Stimulated activated naive B cell treated with anti-CD40 and anti-IgM and Interleukin-4, amounts not matched to agents 10 μg/mL and 1 μg/mL and 100 μg/mL, for 72 hours (primary cell): ENCODE measurements around the gene FHIT.

Source experiments
- ATAC-seq, 2 donors: fragments of 150-1000 bp; cut with Tn5 transposase; replicated peaks; 2 replicates each; pipeline ENCODE4 v1.10.0; 2021; ENCODE audit warnings: moderate library complexity in 1 of 2
- DNase-seq: peaks from one replicate; pipeline ENCODE4 v3.0.0; 2021
- H3K27ac Mint-ChIP-seq: one replicate; pipeline ENCODE4 v1.8.0; 2022; ENCODE audit warnings: mild to moderate bottlenecking, mixed read lengths
- H3K27me3 Mint-ChIP-seq, 2 donors: one replicate each; pipeline ENCODE4 v1.8.0; 2022; ENCODE audit warnings: mixed read lengths in 2 of 2
- H3K36me3 Mint-ChIP-seq, 2 donors: one replicate each; pipeline ENCODE4 v1.8.0; 2022; ENCODE audit warnings: mixed read lengths in 2 of 2, mild to moderate bottlenecking in 1 of 2
- H3K4me1 Mint-ChIP-seq, 2 donors: one replicate each; pipeline ENCODE4 v1.8.0; 2022; ENCODE audit warnings: mixed read lengths in 2 of 2, mild to moderate bottlenecking in 1 of 2
- H3K4me3 Mint-ChIP-seq, 2 donors: one replicate each; pipeline ENCODE4 v1.8.0; 2022; ENCODE audit warnings: mild to moderate bottlenecking in 2 of 2, mixed read lengths in 2 of 2, moderate library complexity in 1 of 2
- H3K9me3 Mint-ChIP-seq, 2 donors: one replicate each; pipeline ENCODE4 v1.8.0; 2022; ENCODE audit warnings: mixed read lengths in 2 of 2, mild to moderate bottlenecking in 1 of 2

FHIT gene

GRCh38 chr3:60754617-60755016, 496.6 kb downstream of the FHIT start:
- no peak overlapping the region for H3K4me3 Mint-ChIP-seq
- no peaks in the 10 kb centered on the region for H3K27me3 Mint-ChIP-seq
- DNase-seq (no peak), ATAC-seq (no peak)
- no peak overlapping the region for H3K27ac Mint-ChIP-seq
- H3K9me3 Mint-ChIP-seq, result peaks cover 11 to 13% of the 10 kb centered on the region in 2 donors
- H3K4me1 Mint-ChIP-seq, result peaks cover 10 to 12% of the 10 kb centered on the region in 2 donors
- H3K36me3 Mint-ChIP-seq, result peaks cover 1 to 6% of the 10 kb centered on the region in 2 donors

GRCh38 chr3:60752809-60753208, 498.4 kb downstream of the FHIT start:
- Mint-ChIP-seq H3K27me3 (no peaks in the 10 kb centered on the region), H3K9me3 (peaks cover 12% of the 10 kb centered on the region in 2 donors), H3K4me1 (no peaks in the 10 kb centered on the region), H3K4me3 (no peak overlapping the region), H3K27ac (no peak overlapping the region), H3K36me3 (peaks cover 1 to 6% of the 10 kb centered on the region in 2 donors)
- DNase-seq, result no peak
- no peak for ATAC-seq

DNA sequence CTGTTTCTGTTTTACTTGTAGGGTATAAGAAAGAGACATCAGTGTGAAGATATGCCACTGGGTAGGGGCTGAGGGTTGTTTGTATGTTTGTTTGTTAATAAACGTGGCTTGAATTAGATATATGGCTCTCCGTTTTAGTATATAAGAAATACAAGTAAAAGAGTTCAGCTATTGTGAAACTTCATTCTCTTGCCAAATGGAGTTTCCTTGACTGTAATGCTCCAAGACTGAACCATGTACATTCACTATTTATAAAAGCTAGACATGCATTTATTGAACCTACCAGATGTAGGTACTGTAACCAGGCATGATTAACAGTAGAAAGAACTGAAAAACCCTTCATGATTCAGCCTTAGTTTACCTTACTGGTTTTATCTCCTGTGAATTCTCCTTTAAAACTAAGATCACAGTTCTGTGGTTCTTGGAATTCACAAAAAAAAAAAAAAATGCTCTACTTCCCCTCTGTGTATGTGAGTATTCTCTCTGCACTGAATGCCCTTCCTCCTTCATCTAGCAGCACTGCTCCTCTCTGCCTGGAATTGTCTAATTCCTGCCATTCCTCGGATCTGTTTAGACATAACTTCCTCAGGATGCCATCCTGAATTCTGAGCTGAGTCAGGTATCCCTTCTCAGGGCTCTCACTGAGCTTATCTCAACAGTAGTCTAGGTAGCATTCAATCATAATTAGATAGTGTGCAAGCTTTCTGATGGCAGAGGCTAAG, 504.4 kb downstream of the FHIT start:
- ATAC-seq, result no peak
- Mint-ChIP-seq H3K27ac (no peak overlapping the region), H3K4me3 (no peak overlapping the region), H3K4me1 (peaks cover 0 to 7% of the 10 kb centered on the region in 2 donors), H3K36me3 (peaks cover 1 to 6% of the 10 kb centered on the region in 2 donors), H3K27me3 (no peaks in the 10 kb centered on the region), H3K9me3 (peaks cover 12% of the 10 kb centered on the region in 2 donors)
- no peak for DNase-seq

GRCh38 chr3:60746043-60746638, 505.1 kb downstream of the FHIT start:
- H3K4me1 Mint-ChIP-seq, result peaks cover 0 to 7% of the 10 kb centered on the region in 2 donors
- DNase-seq, result no peak
- H3K36me3 Mint-ChIP-seq, result peaks cover 1 to 6% of the 10 kb centered on the region in 2 donors
- H3K27ac Mint-ChIP-seq, result no peak overlapping the region
- no peak for ATAC-seq
- no peak overlapping the region for H3K4me3 Mint-ChIP-seq
- H3K27me3 Mint-ChIP-seq, result no peaks in the 10 kb centered on the region
- H3K9me3 Mint-ChIP-seq, result peaks cover 12% of the 10 kb centered on the region in 2 donors

- Mint-ChIP-seq H3K27ac (no peak overlapping the region), H3K27me3 (no peaks in the 10 kb centered on the region), H3K36me3 (no peaks in the 10 kb centered on the region), H3K4me1 (peaks cover 2 to 13% of the 10 kb centered on the region in 2 donors), H3K4me3 (no peak overlapping the region), H3K9me3 (no peaks in the 10 kb centered on the region)
- ATAC-seq (peak; percentile 31 to 42), DNase-seq (no peak)
These were observed 507.6 kb downstream of the FHIT start for GRCh38 chr3:60743631-60744164.

- H3K9me3 Mint-ChIP-seq, result no peaks in the 10 kb centered on the region
- H3K27me3 Mint-ChIP-seq, result no peaks in the 10 kb centered on the region
- H3K4me1 Mint-ChIP-seq, result peaks cover 2 to 13% of the 10 kb centered on the region in 2 donors
- H3K4me3 Mint-ChIP-seq, result no peak overlapping the region
- no peak for DNase-seq
- ATAC-seq, result no peak
- H3K27ac Mint-ChIP-seq, result no peak overlapping the region
- no peaks in the 10 kb centered on the region for H3K36me3 Mint-ChIP-seq
These were observed 508.6 kb downstream of the FHIT start for GRCh38 chr3:60742606-60743145.

DNA sequence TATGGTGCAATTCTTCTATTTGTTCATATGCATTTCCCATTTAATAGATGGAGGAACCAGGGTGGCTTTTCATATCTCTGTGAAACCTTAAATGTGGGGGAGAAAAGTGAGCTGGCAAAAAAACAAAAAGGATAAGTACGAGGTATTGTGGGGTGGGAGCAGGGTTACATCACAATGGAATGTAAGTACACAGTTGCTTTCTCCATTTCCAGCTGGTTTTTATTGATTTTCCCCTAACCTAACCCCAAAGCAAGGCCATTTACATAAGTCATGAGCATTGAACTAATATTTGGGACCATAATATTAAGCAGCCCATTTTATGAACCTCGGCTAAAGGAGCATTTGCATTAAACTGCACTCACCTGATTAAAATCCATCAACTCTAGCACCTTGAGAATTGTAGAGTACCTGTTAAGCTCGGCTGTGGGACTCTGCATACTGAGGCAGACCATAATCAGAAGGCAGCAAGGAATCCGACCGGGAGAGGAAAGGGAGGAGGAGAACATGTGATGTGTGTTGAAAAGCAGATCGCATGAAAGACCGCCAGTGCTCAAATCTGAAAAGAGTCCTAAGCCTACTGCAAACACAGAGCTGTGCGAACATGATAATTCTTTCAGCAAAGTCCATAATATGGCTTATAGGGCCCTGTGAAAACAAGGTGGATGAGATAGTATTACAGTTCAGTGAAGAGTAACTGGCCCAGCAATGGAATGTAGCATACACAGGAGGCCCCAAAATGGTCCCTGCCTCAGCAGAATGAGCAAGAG, 513.4 kb downstream of the FHIT start:
- Mint-ChIP-seq H3K9me3 (peaks cover 0 to 2% of the 10 kb centered on the region in 2 donors), H3K4me1 (peaks cover 2 to 6% of the 10 kb centered on the region in 2 donors), H3K27me3 (no peaks in the 10 kb centered on the region), H3K4me3 (no peak overlapping the region), H3K36me3 (no peaks in the 10 kb centered on the region), H3K27ac (no peak overlapping the region)
- no peak for DNase-seq
- no peak for ATAC-seq

- ATAC-seq (no peak), DNase-seq (no peak)
- H3K4me1 Mint-ChIP-seq, result no peaks in the 10 kb centered on the region
- H3K27ac Mint-ChIP-seq, result no peak overlapping the region
- no peaks in the 10 kb centered on the region for H3K9me3 Mint-ChIP-seq
- no peak overlapping the region for H3K4me3 Mint-ChIP-seq
- no peaks in the 10 kb centered on the region for H3K27me3 Mint-ChIP-seq
- H3K36me3 Mint-ChIP-seq, result no peaks in the 10 kb centered on the region
These were observed 520.9 kb downstream of the FHIT start for GRCh38 chr3:60730371-60730770.

- Mint-ChIP-seq H3K27ac (no peak overlapping the region), H3K4me3 (no peak overlapping the region), H3K9me3 (no peaks in the 10 kb centered on the region), H3K36me3 (no peaks in the 10 kb centered on the region), H3K27me3 (no peaks in the 10 kb centered on the region), H3K4me1 (no peaks in the 10 kb centered on the region)
- ATAC-seq (no peak), DNase-seq (no peak)
These were observed 522.2 kb downstream of the FHIT start for GRCh38 chr3:60729056-60729455.

DNA sequence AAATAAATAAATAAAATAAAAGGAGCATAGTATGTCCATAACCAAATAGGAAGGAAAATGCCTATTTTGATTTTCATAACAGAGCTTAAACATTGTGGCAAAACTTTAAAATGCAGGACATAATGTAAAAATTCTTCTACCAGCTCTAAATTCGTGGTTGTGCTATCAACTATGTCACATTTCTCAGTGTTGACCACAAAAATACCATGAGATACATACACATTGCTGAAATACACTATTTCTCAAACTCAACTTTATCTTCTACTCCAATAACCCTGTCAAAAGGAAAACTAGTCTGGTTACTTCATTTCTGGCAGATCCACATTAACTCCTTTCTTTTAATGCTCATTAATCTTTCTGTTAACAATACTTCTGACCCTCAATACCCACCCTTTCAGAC, 523.2 kb downstream of the FHIT start:
- Mint-ChIP-seq H3K4me3 (no peak overlapping the region), H3K27ac (no peak overlapping the region), H3K4me1 (no peaks in the 10 kb centered on the region), H3K27me3 (no peaks in the 10 kb centered on the region), H3K36me3 (no peaks in the 10 kb centered on the region), H3K9me3 (no peaks in the 10 kb centered on the region)
- ATAC-seq (no peak), DNase-seq (no peak)

- H3K9me3 Mint-ChIP-seq, result no peaks in the 10 kb centered on the region
- H3K27ac Mint-ChIP-seq, result no peak overlapping the region
- DNase-seq (no peak), ATAC-seq (no peak)
- no peaks in the 10 kb centered on the region for H3K4me1 Mint-ChIP-seq
- no peaks in the 10 kb centered on the region for H3K36me3 Mint-ChIP-seq
- no peaks in the 10 kb centered on the region for H3K27me3 Mint-ChIP-seq
- H3K4me3 Mint-ChIP-seq, result no peak overlapping the region
These were observed 530.5 kb downstream of the FHIT start for GRCh38 chr3:60720736-60721135.

GRCh38 chr3:60716573-60716972, 534.7 kb downstream of the FHIT start:
- Mint-ChIP-seq H3K4me1 (no peaks in the 10 kb centered on the region), H3K4me3 (no peak overlapping the region), H3K9me3 (peaks cover 0 to under 1% of the 10 kb centered on the region in 2 donors), H3K36me3 (peaks cover 0 to 1% of the 10 kb centered on the region in 2 donors), H3K27me3 (no peaks in the 10 kb centered on the region), H3K27ac (no peak overlapping the region)
- no peak for DNase-seq
- ATAC-seq, result no peak

DNA sequence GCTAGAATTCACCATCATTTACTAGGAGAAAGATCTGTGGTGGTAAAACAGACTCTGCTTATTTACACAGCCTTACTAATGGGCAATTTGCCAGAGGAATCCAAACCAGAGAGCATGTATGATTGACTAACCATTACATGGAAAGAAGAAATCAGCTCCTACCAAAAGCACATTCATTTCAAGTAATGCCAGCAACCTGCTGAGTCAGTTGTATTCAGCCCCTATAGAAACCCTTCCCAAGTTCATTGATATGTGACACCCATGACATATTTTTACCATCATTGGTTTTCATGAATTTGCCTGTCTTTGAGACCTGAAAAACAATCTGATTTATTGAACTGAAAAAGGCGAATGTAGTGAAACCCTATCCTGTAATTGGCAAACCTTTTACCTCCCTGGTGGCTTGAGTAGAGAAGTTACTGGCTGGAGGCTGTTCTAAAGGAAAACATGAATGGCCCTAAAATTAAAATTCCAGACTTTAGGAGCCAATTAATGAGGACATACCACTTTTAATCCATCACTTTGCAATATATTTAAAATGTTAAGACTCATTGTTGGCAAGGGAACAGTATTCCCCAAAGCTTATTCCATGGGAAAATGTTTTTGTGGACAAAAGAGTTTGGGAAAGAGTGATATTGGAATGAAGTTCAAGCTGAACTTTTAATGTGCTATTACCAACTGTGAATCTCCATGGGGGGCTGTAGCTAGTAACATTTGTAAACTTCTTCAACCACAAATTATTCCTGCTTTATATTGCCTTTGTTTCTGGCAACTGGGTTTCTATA, 542.9 kb downstream of the FHIT start:
- H3K27me3 Mint-ChIP-seq, result no peaks in the 10 kb centered on the region
- no peaks in the 10 kb centered on the region for H3K4me1 Mint-ChIP-seq
- peaks cover 2 to 4% of the 10 kb centered on the region in 2 donors for H3K9me3 Mint-ChIP-seq
- no peak overlapping the region for H3K27ac Mint-ChIP-seq
- peaks cover 0 to 5% of the 10 kb centered on the region in 2 donors for H3K36me3 Mint-ChIP-seq
- no peak overlapping the region for H3K4me3 Mint-ChIP-seq
- ATAC-seq (no peak), DNase-seq (no peak)
